Esophagus muscularis mucosa (tissue), 4 donors: Measurements from ENCODE around the gene G6PC3.

Experiments used
- CTCF ChIP-seq, 3 experiments: fragments of 200-600 bp in 2 of 3; fragments of 450-650 bp in 1 of 3; sonication (generic) in 2 of 3; IDR thresholded peaks; one replicate each; pipeline ENCODE4 v1.5.1; 2017 to 2019; ENCODE audit warnings: antibody characterized with exemption in 3 of 3, mild to moderate bottlenecking in 2 of 3, moderate library complexity in 1 of 3
- EP300 ChIP-seq: sonication (generic); formaldehyde crosslinking; IDR thresholded peaks from one replicate; pipeline ENCODE4 v1.6.1; 2017; ENCODE audit warnings: antibody characterized with exemption
- POLR2A ChIP-seq: fragments of 450-650 bp; IDR thresholded peaks from one replicate; pipeline ENCODE4 v1.6.1; 2017; ENCODE audit warnings: antibody characterized with exemption, moderate library complexity, mild to moderate bottlenecking, low read depth
- POLR2AphosphoS5 ChIP-seq, 2 donors: sonication (generic); formaldehyde crosslinking; IDR thresholded peaks; one replicate each; pipeline ENCODE4 v1.6.1; 2017; ENCODE audit warnings: antibody characterized with exemption in 2 of 2

GRCh38 chr17:44029736-44030135 is 40.8 kb upstream of the G6PC3 start:
- TF ChIP-seq CTCF (IDR thresholded peaks at IDR 0.05) (no peak), POLR2A (no peak), EP300 (no peak), POLR2AphosphoS5 (IDR thresholded peaks at IDR 0.05) (no peak)
